HCT116 (cell line): ENCODE results near the gene SRCIN1. TPM values are rescaled to one million over a fixed set of nuclear protein-coding genes. Genes with fewer than 3 reads are reported as not detected.
"Not testable (repeated sequence)": the region's sequence is repeated elsewhere in the genome, so short reads cannot be mapped to it uniquely, and the experiment has no call there.

Source experiments
- ATAC-seq: fragments of 200-7000 bp; cut with Tn5 transposase; 2 replicates; pipeline ENCODE4 v1.9.1; 2020; ENCODE audit warnings: mild to moderate bottlenecking, moderate library complexity
- BruUV-seq: library from RNA; stranded (reverse); fragments of 400-500 nt; replicated peaks from 2 replicates; lab custom pipeline; 2021; lab: Mats Ljungman, UMichigan
- CTCF ChIA-PET: fragments of 300-600 bp; sonication (Branson Sonifier 250); formaldehyde crosslinking; loops from one replicate; lab custom pipeline; 2021; ENCODE audit warnings: antibody characterized with exemption; lab: Charles Lee
- POLR2A ChIA-PET: fragments of 300-600, 350-600 bp; sonication (Branson Sonifier 250); formaldehyde crosslinking; loops from one replicate; lab custom pipeline; 2021; ENCODE audit warnings: antibody characterized with exemption; lab: Charles Lee
- RAD21 ChIA-PET, 2 experiments: fragments of 300-600 bp; sonication (Branson Sonifier 250); formaldehyde crosslinking; loops; one replicate each; lab custom pipeline; 2023; ENCODE audit warnings: low total read pairs in 2 of 2; ENCODE audit not compliant: uncharacterized antibody in 2 of 2, unreplicated experiment in 2 of 2, low non-redundant PET in 1 of 2; lab: Charles Lee
- DNase-seq: peaks from one replicate; pipeline ENCODE4 v3.0.0-alpha.2; 2010; ENCODE audit warnings: low read depth, low spot score
- H2AFZ ChIP-seq: fragments of 200-600 bp; shearing (Covaris generic), sonication (generic); 2 replicates; pipeline ENCODE4 v1.6.1; 2017; ENCODE audit warnings: low read depth, mixed run types, mixed read lengths, antibody characterized with exemption, low read length; ENCODE audit not compliant: poor library complexity, severe bottlenecking
- H3K27ac ChIP-seq: 2 replicates; pipeline ENCODE4 v1.5.1; 2012; ENCODE audit warnings: low read depth, low read length
- H3K27me3 ChIP-seq: fragments of 200-600 bp; sonication (generic); 2 replicates; pipeline ENCODE4 v1.6.1; 2016; ENCODE audit warnings: mixed run types, low read length, mixed read lengths; ENCODE audit not compliant: insufficient read depth
- H3K36me3 ChIP-seq, 2 experiments: fragments of 200-500 bp in 1 of 2; fragments of 200-600 bp in 1 of 2; sonication (Bioruptor generic) in 1 of 2; sonication (generic) in 1 of 2; 2 replicates each; pipeline versions ENCODE4 v1.5.1 to v1.6.1; 2014 to 2016; ENCODE audit warnings: low read length in 2 of 2, inconsistent platforms in 1 of 2, mixed read lengths in 1 of 2, mixed run types in 1 of 2; ENCODE audit not compliant: insufficient read depth in 2 of 2, control insufficient read depth in 1 of 2
- H3K4me1 ChIP-seq, 2 experiments: fragments of 200-600 bp in 1 of 2; sonication (generic) in 1 of 2; 2 replicates each; pipeline versions ENCODE4 v1.5.1 to v1.6.1; 2012 to 2017; ENCODE audit warnings: low read length in 2 of 2, inconsistent platforms in 1 of 2, mild to moderate bottlenecking in 1 of 2, mixed read lengths in 1 of 2, mixed run types in 1 of 2, moderate library complexity in 1 of 2; ENCODE audit not compliant: insufficient read depth in 2 of 2, control insufficient read depth in 1 of 2
- H3K4me2 ChIP-seq: fragments of 200-600 bp; sonication (generic); 2 replicates; pipeline ENCODE4 v1.6.1; 2017; ENCODE audit warnings: mixed run types, low read length, mixed read lengths
- H3K4me3 ChIP-seq, 2 experiments: fragments of 200-600 bp in 1 of 2; sonication (generic) in 1 of 2; replicated peaks in 1 of 2; 2 replicates each; pipeline ENCODE4 v1.5.1; 2011 to 2016; ENCODE audit warnings: low read length in 2 of 2, control low read depth in 1 of 2, low read depth in 1 of 2, mild to moderate bottlenecking in 1 of 2, mixed read lengths in 1 of 2, mixed run types in 1 of 2
- H3K79me2 ChIP-seq: fragments of 200-600 bp; sonication (generic); 2 replicates; pipeline ENCODE4 v1.6.1; 2017; ENCODE audit warnings: mild to moderate bottlenecking, mixed run types, low read length, moderate library complexity, mixed read lengths; ENCODE audit not compliant: insufficient read depth
- H3K9ac ChIP-seq: fragments of 200-600 bp; sonication (generic); 2 replicates; pipeline ENCODE4 v1.6.1; 2016; ENCODE audit warnings: low read length, mixed read lengths
- H3K9me2 ChIP-seq: fragments of 200-600 bp; sonication (generic), shearing (Covaris generic); 2 replicates; pipeline ENCODE4 v1.6.1; 2017; ENCODE audit warnings: mixed run types, mild to moderate bottlenecking, moderate library complexity; ENCODE audit not compliant: insufficient read depth
- H3K9me3 ChIP-seq, 2 experiments: fragments of 200-500 bp in 1 of 2; fragments of 200-600 bp in 1 of 2; sonication (Bioruptor generic) in 1 of 2; sonication (generic) in 1 of 2; 2 replicates each; pipeline ENCODE4 v1.6.1; 2014 to 2017; ENCODE audit warnings: low read length in 2 of 2, mixed read lengths in 2 of 2, inconsistent platforms in 1 of 2, low read depth in 1 of 2, mild to moderate bottlenecking in 1 of 2, mixed run types in 1 of 2, moderate library complexity in 1 of 2; ENCODE audit not compliant: control insufficient read depth in 1 of 2, insufficient read depth in 1 of 2
- H4K20me1 ChIP-seq: fragments of 200-600 bp; sonication (generic), shearing (Covaris generic); 2 replicates; pipeline ENCODE4 v1.6.1; 2017; ENCODE audit warnings: mixed run types, mild to moderate bottlenecking, moderate library complexity; ENCODE audit not compliant: insufficient read depth
- CTCF ChIP-seq, 3 experiments: fragments of 200-600 bp in 1 of 3; sonication (generic) in 1 of 3; IDR thresholded peaks in 2 of 3; conservative IDR thresholded peaks in 1 of 3; 2 replicates each; pipeline ENCODE4 v1.5.1; 2012 to 2017; ENCODE audit warnings: low read depth in 2 of 3, low read length in 2 of 3, antibody characterized with exemption in 1 of 3, borderline replicate concordance in 1 of 3, control low read depth in 1 of 3, mild to moderate bottlenecking in 1 of 3, mixed read lengths in 1 of 3, mixed run types in 1 of 3, moderate library complexity in 1 of 3; ENCODE audit not compliant: insufficient read depth in 1 of 3
- RAD21 ChIP-seq: IDR thresholded peaks from 2 replicates; pipeline ENCODE4 v1.6.1; 2012; ENCODE audit warnings: low read depth, mild to moderate bottlenecking
- intact Hi-C: fragments of 100-400 bp; cut with micrococcal nuclease; formaldehyde crosslinking; loops from 2 replicates; pipeline ENCODE4 v1.10.0; 2022
- total RNA-seq: library from RNA; stranded (reverse); gene quantifications from one replicate; pipeline ENCODE4 v1.2.1, GENCODE V29; 2021; ENCODE audit not compliant: unreplicated experiment

Gene SRCIN1
- total RNA-seq, 1 experiment from 2014 or later, result 10.5 TPM

GRCh38 chr17:38492067-38493040 lies 113.4 kb downstream of the SRCIN1 start:
- intact Hi-C loops, result loop anchor here (1.0 to 2.0 kb wide), 3 partner anchors 44 to 175 kb away; no protein-coding TSS in a partner anchor
- ATAC-seq (peak; percentile 69; the same call in 1 of the 2 replicates), DNase-seq (peak; percentile 77)
- H3K4me3 ChIP-seq, H3K27me3 ChIP-seq, BruUV-seq, H3K79me2 ChIP-seq, H2AFZ ChIP-seq, RAD21 ChIA-PET, H3K4me2 ChIP-seq, H4K20me1 ChIP-seq, H3K4me1 ChIP-seq, H3K9ac ChIP-seq, H3K27ac ChIP-seq, H3K9me2 ChIP-seq, H3K9me3 ChIP-seq, H3K36me3 ChIP-seq, POLR2A ChIA-PET: not testable (repeated sequence)
- CTCF ChIA-PET, result interaction anchor here (0.9 to 1.1 kb wide), 2 partner anchors 17 to 69 kb away, joined by 3 read pairs; no protein-coding TSS in a partner anchor
- TF ChIP-seq CTCF (IDR thresholded peaks at IDR 0.05 in 2 of 3, conservative IDR thresholded peaks at IDR 0.05 in 1 of 3; ENCODE audit: borderline replicate concordance in 1 of 3, insufficient read depth in 1 of 3, low read depth in 2 of 3, low read length in 2 of 3), result peak; percentile 61 to 97 (median 72)
- peak; percentile 73 for TF ChIP-seq RAD21

GRCh38 chr17:38491346-38492066 lies 114.2 kb downstream of the SRCIN1 start:
- H4K20me1 ChIP-seq, H3K79me2 ChIP-seq, H2AFZ ChIP-seq, H3K27ac ChIP-seq, H3K9ac ChIP-seq, ATAC-seq, H3K4me3 ChIP-seq, BruUV-seq, H3K36me3 ChIP-seq, H3K9me2 ChIP-seq, H3K9me3 ChIP-seq, H3K4me2 ChIP-seq, H3K4me1 ChIP-seq, RAD21 ChIA-PET, DNase-seq, POLR2A ChIA-PET, H3K27me3 ChIP-seq: not testable (repeated sequence)
- CTCF ChIA-PET, result interaction anchor here (0.9 kb wide), 1 partner anchor 18 kb away, joined by 3 read pairs; no protein-coding TSS in a partner anchor
- intact Hi-C loops, result loop anchor here (1.0 to 2.0 kb wide), 3 partner anchors 45 to 176 kb away; no protein-coding TSS in a partner anchor

GRCh38 chr17:38489774-38490173 lies 116.0 kb downstream of the SRCIN1 start:
- intact Hi-C loops, result loop anchor here (10.0 kb wide), 1 partner anchor 135 kb away; the partner anchor contains the start of gene SOCS7
- CTCF ChIA-PET, H3K4me3 ChIP-seq, H3K9me3 ChIP-seq, H3K27me3 ChIP-seq, H3K9me2 ChIP-seq, RAD21 ChIA-PET, H3K79me2 ChIP-seq, H3K36me3 ChIP-seq, H4K20me1 ChIP-seq, H2AFZ ChIP-seq, H3K9ac ChIP-seq, H3K4me2 ChIP-seq, DNase-seq, POLR2A ChIA-PET, H3K4me1 ChIP-seq, ATAC-seq, H3K27ac ChIP-seq, BruUV-seq: not testable (repeated sequence)
